NCI-H446 (cell line): ENCODE measurements around the gene EIF4EBP2.
A peak's percentile ranks its signal among the peaks of the same experiment; 100 is the strongest.

Experiments
- DNase-seq, 2 experiments: peaks; one replicate each; lab custom pipeline; 2025; lab: John Stamatoyannopoulos, UW

Gene EIF4EBP2

DNA sequence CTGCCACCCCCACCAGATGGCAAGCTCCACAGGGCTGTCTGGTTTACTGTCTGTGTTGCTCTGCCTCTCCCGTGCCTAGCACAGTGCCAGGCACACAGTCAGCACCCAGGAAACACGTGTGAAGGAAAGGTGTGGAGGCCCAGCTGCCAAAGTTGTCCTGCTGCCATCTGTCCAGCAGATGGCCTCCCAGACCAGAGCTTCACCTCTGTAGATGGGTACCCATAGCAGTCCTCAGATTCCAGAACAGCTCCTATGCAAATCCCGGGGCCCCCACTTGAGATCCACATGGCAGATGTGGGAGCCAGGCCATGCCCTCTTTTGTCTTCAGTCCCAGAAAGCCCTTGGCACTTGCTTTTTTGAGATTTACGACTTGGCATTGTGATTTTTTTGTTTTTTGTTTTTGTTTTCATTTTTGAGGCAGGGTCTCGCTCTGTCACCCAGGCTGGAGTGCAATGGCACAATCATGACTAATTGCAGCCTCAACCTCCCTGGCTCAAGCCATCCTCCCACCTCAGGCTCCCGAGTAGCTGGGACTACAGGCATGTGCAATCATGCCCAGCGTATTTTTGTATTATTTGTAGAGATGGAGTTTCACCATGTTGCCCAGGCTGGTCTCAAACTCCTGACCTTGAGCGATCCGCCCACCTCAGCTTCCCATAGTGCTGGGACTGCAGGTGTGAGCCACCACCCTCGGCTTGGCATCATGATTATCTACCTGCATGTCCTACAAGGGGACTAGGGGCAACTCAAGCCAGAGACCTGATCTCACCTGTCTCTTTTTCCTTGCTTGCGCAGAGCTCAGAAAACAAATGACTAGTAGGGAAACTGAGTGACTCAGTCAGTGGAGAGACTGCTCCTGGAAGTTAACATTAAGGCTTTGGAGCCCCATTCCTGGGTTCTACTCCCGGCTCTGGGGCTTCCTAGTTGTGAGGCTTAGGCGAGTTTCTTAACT, 57.7 kb downstream of the EIF4EBP2 start:
- DNase-seq: peak in 1 of 2 experiments; percentile 16

DNA sequence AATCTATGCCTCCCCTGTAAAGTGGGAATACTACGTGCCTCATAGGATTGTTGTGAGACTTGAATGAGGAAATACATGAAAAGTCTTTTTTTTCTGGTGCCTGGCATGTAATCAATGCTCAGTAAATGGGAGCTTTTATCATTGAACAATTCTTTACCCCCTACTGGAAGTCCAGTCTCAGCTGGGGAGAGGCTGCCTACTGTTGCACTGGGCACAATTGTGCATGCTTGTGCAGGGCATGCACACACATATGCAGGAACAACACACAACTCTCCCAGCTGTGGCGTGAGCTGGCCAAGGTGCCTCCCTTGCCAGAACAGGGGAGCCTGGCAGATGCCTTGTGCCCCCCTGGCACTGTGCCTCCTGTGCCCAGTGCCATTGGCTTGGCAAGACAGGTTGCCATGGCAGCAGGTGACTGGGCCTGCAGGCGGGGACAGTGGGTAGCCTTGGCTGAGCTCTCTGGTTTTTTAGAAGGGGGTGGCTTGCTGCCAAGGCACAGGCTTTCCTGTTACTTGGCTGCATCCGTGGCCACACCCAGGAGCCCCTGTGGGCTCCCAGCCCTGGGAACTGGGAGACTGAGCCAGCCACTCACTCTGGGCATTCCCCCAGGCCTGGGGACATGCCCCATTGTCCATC, 58.5 kb downstream of the EIF4EBP2 start:
- peak; percentile 65 to 93 for DNase-seq

DNA sequence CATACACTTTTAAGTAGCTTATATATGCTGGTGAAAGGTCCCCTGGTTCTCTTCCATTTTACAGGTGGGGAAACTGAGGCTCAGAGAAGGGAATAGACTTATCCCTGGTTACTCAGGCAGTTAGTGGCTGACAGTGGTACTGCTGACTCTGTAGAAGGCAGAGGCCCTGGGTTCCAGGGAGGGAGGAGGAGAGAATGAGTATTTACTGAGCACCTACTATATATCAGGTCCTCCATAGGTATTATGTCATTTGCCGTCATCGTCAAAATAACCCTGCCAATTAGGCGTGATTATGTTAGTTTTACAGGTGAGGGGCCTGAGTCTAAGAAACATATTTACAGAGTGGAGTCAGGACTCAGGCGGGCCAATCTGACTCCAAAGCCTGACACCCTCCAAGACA, 61.3 kb downstream of the EIF4EBP2 start:
- no peak for DNase-seq

DNA sequence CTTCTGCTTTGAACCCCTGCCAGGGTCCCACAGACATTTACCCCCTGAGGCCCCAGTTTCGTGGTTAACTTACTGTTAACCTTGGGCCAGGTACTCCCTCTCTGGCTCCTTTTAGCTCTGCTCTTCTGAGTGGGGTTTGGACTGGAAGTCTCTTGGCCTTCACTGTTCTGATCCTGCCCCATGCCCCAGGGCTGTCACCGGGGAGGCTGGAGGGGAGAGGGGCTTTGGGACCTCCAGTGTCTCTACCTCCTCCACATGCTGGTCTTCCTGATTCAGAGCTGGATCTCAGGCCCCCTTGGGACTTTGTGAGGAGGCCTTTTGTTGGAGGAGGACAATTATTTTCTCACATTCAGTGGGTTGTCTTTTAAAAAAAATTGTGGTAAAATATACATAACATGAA, 61.9 kb downstream of the EIF4EBP2 start:
- DNase-seq: no peak

DNA sequence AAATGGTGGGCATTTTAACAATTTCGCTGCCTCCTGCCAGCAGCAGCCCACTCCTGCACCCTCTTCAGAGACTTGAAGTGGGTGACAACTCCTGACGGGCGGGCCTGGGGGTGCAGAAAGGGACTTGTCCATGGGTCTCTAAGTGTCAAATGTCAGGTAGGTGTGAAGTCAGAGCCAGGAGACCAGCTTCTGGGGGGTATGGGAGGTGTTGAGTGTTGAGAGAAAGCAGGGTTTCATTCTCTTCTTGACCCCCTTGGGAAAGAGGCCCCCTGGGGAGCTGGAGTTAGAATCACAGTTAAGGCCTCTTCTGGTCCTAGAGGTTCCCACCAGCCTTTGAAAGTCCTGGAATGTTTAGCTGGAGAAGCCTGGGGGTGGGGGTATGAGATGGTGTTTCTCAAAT, 63.0 kb downstream of the EIF4EBP2 start:
- no peak for DNase-seq

DNA sequence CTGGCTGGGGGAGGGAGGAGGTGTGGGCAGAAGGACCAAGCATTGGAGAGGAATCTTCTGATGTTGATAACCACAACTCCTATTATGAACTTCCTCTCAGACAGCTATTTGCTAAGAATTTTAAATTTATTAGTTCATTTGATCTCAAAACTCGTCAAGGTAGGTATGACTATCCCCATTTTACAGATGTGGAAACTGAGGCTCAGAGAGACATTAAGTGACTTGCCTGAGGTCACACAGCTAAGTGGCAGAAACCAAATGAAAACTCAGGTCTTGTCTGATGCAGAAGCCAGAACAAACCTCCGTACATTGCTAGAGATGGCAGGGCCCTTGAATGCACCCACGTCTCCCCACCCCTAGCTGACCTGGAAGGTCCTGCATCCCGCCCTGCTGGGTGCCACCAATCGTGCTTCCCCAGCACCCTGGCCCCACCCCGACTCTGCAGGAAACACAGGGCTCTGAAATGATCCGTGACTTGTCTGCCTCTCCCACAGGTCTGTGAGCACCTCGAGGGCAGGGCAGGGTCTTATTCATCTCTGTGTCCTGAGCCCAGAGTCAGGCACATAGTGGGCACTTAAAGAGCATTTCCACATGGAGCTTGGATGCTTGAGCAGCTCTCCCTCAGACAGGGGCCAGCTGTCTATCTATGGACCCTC, 69.0 kb downstream of the EIF4EBP2 start:
- no peak for DNase-seq

DNA sequence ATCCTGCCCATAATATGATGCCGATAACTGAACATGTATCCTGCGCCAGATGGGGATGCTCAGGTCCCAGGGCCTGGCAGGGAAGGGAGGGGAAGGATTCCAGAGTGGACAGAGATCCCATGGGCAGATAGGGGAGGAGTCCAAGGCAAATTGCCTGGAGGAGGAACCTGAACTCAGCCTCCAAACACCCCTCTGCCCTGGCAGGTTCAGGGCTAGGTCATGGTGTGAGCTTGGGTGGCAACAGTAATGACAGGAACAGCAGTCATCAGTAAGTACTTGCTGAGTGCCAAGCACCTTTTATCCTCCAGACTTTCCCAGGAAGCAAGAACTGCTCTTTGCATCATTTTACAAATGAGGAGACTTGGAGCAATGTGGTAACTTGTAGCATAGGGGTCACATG, 70.8 kb downstream of the EIF4EBP2 start:
- no peak for DNase-seq

DNA sequence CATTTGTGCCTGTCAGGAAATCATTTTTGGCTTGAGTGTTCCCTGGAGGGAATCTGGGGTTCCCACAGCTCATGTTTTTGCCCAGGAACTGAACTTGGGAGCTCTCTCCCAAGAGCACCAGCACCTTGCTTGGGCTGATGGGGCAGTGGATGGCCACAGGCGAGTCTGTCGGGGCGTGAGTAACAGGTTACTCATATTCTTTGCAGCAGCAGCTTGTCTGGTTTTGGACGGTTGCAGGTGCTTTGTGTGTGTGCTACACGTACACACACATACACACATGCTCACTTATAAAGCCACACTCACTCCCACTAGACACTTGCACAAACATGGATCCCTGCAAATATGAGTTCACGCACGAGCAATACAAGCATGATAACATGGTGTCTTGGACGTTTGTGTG, 71.7 kb downstream of the EIF4EBP2 start:
- DNase-seq: no peak

DNA sequence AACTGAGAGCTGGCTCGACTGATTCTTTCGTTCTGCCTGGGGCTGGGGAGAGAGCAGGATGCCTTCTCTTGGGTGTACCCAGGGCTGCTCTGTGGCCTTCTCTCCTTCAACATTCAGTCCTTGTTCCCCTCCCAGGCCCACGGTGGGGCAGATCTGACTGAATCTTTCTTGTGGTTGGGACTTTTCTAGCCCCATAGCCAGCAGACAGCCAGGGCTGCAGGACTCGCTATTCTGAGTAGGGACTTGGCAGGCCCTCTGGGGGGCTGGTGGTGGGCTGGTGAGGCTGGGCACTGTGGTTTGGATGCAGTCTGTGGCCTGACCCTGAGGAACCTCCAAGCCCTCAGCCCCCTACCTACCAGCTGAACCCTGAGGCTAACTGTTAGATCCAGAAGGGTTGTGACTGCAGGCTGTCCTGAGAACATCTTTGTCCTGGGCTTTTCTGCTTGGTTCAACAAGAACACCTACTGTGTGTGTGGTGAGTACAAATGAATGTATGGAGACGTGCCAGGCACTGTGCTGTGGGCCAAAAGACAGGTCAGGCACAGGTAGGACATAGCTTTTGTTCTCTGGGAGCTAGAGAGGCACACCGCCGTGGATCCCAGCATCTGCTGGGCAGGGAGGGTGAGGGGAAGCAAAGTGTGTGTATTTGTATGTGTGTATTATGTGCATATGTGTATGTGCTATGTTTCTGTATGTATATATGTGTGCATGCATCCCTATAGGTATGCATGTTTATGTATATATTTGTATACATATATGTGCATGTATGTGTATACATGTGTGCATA, 72.5 kb downstream of the EIF4EBP2 start:
- DNase-seq: no peak

DNA sequence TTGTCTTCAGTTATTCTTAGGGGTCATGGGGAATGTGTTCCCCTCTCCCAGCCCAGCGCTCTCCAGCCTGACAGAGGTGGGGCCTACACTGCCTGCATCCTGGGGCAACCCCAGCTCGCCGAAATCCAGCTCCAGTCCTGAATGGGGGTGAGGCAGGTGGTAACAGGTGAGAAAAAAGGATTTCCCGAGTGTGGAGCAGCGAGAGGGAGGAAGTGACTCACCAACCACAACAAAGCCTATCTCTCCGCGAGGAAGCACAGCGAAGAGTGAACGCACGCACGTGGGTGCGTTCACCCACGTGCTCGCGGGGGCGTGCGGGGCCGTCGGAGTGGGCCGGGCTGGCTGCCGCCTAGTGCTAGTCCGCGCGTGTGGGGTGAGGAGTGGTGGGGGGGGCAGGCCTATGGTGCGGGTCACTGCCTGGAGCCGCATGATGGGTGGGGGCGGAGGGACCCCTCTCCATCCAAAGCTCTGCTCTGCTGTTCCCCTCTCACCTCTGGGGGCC, 73.8 kb downstream of the EIF4EBP2 start:
- no peak for DNase-seq
